HepG2 (cell line): ENCODE measurements around the gene HNRNPL. TPM values are rescaled to one million over a fixed set of nuclear protein-coding genes. Genes with fewer than 3 reads are reported as not detected.

Source experiments
- CENPX ChIP-seq: sonication (generic); formaldehyde crosslinking; IDR thresholded peaks from 2 replicates; pipeline ENCODE4 v1.9.0; 2021; ENCODE audit warnings: mild to moderate bottlenecking, missing genetic modification reagents, moderate library complexity
- EZH2 ChIP-seq: conservative IDR thresholded peaks from 2 replicates; pipeline ENCODE4 v1.6.1; 2012; ENCODE audit warnings: mild to moderate bottlenecking, low read depth, low read length, moderate library complexity
- NR2F1 ChIP-seq, 2 experiments: fragments of 450-650 bp in 1 of 2; formaldehyde crosslinking in 1 of 2; IDR thresholded peaks; 2 replicates each; pipeline versions ENCODE4 v1.5.0 to v1.6.1; 2016 to 2020; ENCODE audit warnings: mild to moderate bottlenecking in 1 of 2, missing compliant biosample characterization in 1 of 2, missing genetic modification reagents in 1 of 2, moderate library complexity in 1 of 2
- SRSF1 ChIP-seq: fragments of 200-400 bp; formaldehyde crosslinking; optimal IDR thresholded peaks from 2 replicates; pipeline ENCODE3; 2017; ENCODE audit warnings: mild to moderate bottlenecking, low read depth, low read length, moderate library complexity
- TAF1 ChIP-seq: sonication (generic); formaldehyde crosslinking; IDR thresholded peaks from 2 replicates; pipeline ENCODE4 v1.4.0; 2020; ENCODE audit warnings: missing genetic modification reagents
- U2AF2 ChIP-seq: fragments of 200-400 bp; formaldehyde crosslinking; IDR thresholded peaks from 2 replicates; pipeline ENCODE4 v1.6.1; 2017; ENCODE audit warnings: low read depth, mild to moderate bottlenecking, low read length
- ZBTB49 ChIP-seq: sonication (generic); formaldehyde crosslinking; IDR thresholded peaks from 2 replicates; pipeline ENCODE4 v1.4.0; 2020; ENCODE audit warnings: missing genetic modification reagents, borderline replicate concordance
- ZNF687 ChIP-seq: sonication (generic); formaldehyde crosslinking; IDR thresholded peaks from 2 replicates; pipeline ENCODE4 v1.5.1; 2020; ENCODE audit warnings: mild to moderate bottlenecking, missing genetic modification reagents, moderate library complexity
- ZNF75D ChIP-seq: sonication (generic); formaldehyde crosslinking; IDR thresholded peaks from 2 replicates; pipeline ENCODE4 v1.8.1; 2023; ENCODE audit warnings: missing genetic modification reagents, mild to moderate bottlenecking, borderline replicate concordance
- polyA plus RNA-seq, 8 experiments: library from polyadenylated mRNA; depleted of rRNA in 3 of 8; stranded (reverse) in 7 of 8; unstranded in 1 of 8; fragments of >200 nt; fragmentation: Illumina TruSeq in 4 of 8; extraction: Trizol in 4 of 8; gene quantifications; 2 replicates each; pipeline versions ENCODE4 v1.2.1 to v1.2.3, GENCODE V29; 2011 to 2016; ENCODE audit warnings: low read depth in 4 of 8, missing spikeins in 1 of 8, mixed read lengths in 1 of 8; ENCODE audit not compliant: insufficient read depth in 1 of 8
- total RNA-seq, 5 experiments: library from RNA; depleted of rRNA; stranded (reverse); fragments of >200 nt; fragmentation: Illumina TruSeq; extraction: Trizol; gene quantifications; 2 replicates each; pipeline ENCODE4 v1.2.3, GENCODE V29; 2016; ENCODE audit warnings: low read depth in 1 of 5
- TF ChIP-seq, protein P1 (sequence below): sonication (generic); formaldehyde crosslinking; conservative IDR thresholded peaks from 2 replicates; pipeline ENCODE4 v1.8.0; 2022; ENCODE audit warnings: mild to moderate bottlenecking, moderate library complexity, missing genetic modification reagents
- TF ChIP-seq, protein P2 (sequence below): IDR thresholded peaks from 2 replicates; pipeline ENCODE4 v1.6.1; 2016; ENCODE audit warnings: missing compliant biosample characterization, missing genetic modification reagents, borderline replicate concordance
- TF ChIP-seq, protein P3 (sequence below): sonication (generic); formaldehyde crosslinking; IDR thresholded peaks from 2 replicates; pipeline ENCODE4 v1.4.0; 2020; ENCODE audit warnings: low read depth, mild to moderate bottlenecking, missing genetic modification reagents
- TF ChIP-seq, protein P4 (sequence below): IDR thresholded peaks from 2 replicates; pipeline ENCODE4 v1.6.1; 2016; ENCODE audit warnings: mild to moderate bottlenecking, missing biosample characterization, missing genetic modification reagents

HNRNPL gene
- total and polyA plus RNA-seq, 2 of the 13 experiments (the other 11 are each of a cell fraction or from before 2014, with no cell fraction given): 156 to 278 TPM

- TF ChIP-seq, protein P1, sequence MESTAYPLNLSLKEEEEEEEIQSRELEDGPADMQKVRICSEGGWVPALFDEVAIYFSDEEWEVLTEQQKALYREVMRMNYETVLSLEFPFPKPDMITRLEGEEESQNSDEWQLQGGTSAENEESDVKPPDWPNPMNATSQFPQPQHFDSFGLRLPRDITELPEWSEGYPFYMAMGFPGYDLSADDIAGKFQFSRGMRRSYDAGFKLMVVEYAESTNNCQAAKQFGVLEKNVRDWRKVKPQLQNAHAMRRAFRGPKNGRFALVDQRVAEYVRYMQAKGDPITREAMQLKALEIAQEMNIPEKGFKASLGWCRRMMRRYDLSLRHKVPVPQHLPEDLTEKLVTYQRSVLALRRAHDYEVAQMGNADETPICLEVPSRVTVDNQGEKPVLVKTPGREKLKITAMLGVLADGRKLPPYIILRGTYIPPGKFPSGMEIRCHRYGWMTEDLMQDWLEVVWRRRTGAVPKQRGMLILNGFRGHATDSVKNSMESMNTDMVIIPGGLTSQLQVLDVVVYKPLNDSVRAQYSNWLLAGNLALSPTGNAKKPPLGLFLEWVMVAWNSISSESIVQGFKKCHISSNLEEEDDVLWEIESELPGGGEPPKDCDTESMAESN (CRISPR knock-in tag): no peak; the same call in 1 of the 2 replicates
- no peak for TF ChIP-seq ZNF75D (CRISPR knock-in tag)
- TF ChIP-seq NR2F1 (CRISPR knock-in tag; IDR thresholded peaks at IDR 0.05): no peak
- peak; percentile 70 for TF ChIP-seq TAF1 (CRISPR knock-in tag)
- no peak for TF ChIP-seq SRSF1
- TF ChIP-seq, protein P2, sequence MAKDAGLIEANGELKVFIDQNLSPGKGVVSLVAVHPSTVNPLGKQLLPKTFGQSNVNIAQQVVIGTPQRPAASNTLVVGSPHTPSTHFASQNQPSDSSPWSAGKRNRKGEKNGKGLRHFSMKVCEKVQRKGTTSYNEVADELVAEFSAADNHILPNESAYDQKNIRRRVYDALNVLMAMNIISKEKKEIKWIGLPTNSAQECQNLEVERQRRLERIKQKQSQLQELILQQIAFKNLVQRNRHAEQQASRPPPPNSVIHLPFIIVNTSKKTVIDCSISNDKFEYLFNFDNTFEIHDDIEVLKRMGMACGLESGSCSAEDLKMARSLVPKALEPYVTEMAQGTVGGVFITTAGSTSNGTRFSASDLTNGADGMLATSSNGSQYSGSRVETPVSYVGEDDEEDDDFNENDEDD (CRISPR knock-in tag): peak; percentile 84; the same call in 1 of the 2 replicates
- TF ChIP-seq U2AF2: no peak
- TF ChIP-seq ZBTB49: no peak
- TF ChIP-seq ZNF687 (CRISPR knock-in tag): peak; percentile 77
- no peak for TF ChIP-seq EZH2
- TF ChIP-seq, protein P3, sequence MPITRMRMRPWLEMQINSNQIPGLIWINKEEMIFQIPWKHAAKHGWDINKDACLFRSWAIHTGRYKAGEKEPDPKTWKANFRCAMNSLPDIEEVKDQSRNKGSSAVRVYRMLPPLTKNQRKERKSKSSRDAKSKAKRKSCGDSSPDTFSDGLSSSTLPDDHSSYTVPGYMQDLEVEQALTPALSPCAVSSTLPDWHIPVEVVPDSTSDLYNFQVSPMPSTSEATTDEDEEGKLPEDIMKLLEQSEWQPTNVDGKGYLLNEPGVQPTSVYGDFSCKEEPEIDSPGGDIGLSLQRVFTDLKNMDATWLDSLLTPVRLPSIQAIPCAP (CRISPR knock-in tag): 0 out of 2 replicates have a peak, but pooled peaks have one; percentile 73
- TF ChIP-seq, protein P4, sequence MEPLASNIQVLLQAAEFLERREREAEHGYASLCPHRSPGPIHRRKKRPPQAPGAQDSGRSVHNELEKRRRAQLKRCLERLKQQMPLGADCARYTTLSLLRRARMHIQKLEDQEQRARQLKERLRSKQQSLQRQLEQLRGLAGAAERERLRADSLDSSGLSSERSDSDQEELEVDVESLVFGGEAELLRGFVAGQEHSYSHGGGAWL: peak; percentile 59; the same call in 1 of the 2 replicates
- TF ChIP-seq CENPX (CRISPR knock-in tag): no peak
Measured at GRCh38 chr19:38851622-38852230, 1.9 kb upstream of the HNRNPL start (continued).
